Hematopoietic multipotent progenitor cell (in vitro differentiated cells): Measurements from ENCODE around the gene NEO1. TPM values are rescaled to one million over a fixed set of nuclear protein-coding genes. Genes with fewer than 3 reads are reported as not detected.
A peak's percentile ranks its signal among the peaks of the same experiment; 100 is the strongest.

Experiments
- DNase-seq, 3 donors: peaks; one replicate each; pipeline ENCODE4 v3.0.0-alpha.2; 2011 to 2015; ENCODE audit warnings: low read depth in 2 of 3, low spot score in 2 of 3
- total RNA-seq: library from RNA; depleted of rRNA; stranded (reverse); fragments of >200 nt; gene quantifications from one replicate; pipeline ENCODE4 v1.2.3, GENCODE V29; 2012

NEO1 gene
- total RNA-seq, 1 donor: 0.27 TPM

DNA sequence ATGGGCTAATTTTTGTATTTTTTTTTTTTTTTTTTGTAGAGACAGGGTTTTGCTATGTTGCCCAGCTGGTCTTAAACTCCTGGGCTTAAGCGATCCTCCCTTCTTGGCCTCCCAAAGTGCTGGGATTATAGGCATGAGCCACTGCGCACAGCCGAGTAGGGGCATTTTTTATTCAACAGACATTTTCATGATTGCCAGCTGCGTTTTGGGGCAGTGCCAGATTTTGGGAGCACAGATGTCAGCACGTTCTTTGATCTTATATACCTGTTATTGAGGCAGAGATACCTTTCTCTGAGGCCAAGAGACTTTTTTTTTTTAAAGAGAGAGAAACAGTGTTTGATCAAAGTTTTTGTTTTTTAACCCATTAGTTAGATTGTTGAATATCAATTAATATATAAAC, 16.8 kb downstream of the NEO1 start:
- DNase-seq: no peak

DNA sequence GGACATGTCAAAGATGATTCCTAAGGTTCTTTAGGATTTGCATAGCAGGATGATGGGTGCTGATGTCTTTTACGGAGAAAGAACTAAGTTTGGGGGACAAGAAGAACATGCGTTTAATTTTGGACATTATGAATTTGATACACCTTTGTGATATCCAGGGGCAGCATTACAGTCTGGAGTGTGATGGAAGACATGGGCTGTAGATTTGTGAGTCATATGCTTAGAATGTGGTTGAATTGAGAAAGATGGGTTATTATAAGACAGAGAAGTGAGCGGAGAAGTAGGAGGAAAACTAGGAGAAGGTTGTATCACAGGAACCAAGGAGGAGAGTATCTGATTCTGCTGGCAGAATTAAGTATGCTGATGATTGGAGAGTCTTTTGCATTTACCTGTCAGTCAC, 20.6 kb downstream of the NEO1 start:
- DNase-seq: no peak

GRCh38 chr15:73074241-73074640, 22.0 kb downstream of the NEO1 start:
- DNase-seq: no peak

DNA sequence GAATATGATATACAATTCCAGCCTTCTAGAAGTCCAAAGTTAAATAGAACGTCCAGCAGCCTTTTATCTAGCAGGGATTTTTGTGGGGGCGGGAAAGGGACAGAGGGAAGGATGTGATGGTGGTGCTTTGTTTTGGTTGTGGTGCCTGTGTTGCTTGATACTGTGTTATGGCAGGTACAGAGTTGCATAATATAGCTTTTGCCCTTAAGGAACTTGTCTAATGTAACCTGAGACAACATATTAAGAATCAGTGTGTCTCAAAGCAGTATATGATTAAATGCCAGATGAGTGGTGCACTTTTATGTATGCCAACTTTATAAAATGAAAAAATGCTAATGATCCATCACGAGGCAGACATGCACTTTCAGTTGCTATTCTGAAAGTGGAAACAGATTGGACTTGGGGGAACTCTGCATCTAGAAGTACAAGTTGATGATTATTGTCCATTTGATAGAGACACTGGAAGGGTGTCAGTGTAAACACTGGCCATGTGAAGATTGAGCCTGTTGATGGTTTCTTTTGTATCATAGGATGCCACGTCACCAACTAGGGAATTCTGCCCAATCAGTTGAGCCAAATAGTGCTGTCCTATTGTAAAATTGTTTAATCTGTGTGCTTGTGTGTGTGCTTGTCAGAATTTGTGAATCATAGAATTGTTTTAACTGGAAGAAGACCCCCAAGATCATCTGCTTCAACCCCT, 23.0 kb downstream of the NEO1 start:
- no peak for DNase-seq

GRCh38 chr15:73078291-73078690, 26.0 kb downstream of the NEO1 start:
- DNase-seq: no peak

DNA sequence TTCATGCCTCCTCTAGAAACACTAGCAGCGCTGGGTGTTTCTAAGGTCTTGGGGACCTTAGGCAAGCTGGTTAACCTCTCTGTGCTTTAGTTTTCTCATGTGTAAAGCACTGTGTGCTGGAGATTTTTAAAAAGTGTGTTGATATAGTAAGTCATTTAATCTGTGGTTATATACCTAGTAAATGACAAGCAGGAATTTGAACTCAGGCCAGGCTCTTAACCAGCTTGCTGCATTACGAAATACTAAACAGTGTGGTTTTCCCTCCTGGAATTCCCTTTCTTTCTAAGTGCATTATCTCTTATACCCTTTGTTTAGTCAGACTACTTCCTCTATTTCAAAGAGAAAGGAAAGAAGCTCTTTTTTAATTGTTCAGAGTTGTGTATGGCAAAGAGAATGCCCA, 26.5 kb downstream of the NEO1 start:
- DNase-seq: no peak

DNA sequence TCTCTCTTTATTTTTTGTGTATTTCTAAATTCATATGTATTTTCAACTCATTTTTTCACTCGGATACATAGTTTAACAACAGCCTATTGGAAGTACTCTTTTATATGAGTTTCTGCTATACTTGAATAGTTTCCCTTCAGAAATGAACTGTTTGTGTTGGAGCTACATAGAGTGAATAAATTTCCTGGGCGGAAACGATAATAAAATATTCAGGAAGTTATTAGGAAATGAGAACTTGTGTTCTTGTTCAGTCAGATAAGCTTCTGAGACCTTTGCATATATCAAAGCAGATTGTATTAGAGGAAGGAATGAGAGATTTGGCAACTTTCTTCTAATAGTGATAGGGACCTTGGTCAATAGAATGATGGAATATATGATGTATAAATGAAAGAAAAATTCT, 27.3 kb downstream of the NEO1 start:
- peak in 1 of 3 donors; percentile 43 for DNase-seq

GRCh38 chr15:73081321-73081958, 29.2 kb downstream of the NEO1 start:
- DNase-seq: peak; percentile 4 to 59 (median 43)

- no peak for DNase-seq
Observed at GRCh38 chr15:73082812-73083211, 30.5 kb downstream of the NEO1 start.

GRCh38 chr15:73087098-73087497, 34.8 kb downstream of the NEO1 start:
- DNase-seq: peak in 2 of 3 donors; percentile 17 to 58

DNA sequence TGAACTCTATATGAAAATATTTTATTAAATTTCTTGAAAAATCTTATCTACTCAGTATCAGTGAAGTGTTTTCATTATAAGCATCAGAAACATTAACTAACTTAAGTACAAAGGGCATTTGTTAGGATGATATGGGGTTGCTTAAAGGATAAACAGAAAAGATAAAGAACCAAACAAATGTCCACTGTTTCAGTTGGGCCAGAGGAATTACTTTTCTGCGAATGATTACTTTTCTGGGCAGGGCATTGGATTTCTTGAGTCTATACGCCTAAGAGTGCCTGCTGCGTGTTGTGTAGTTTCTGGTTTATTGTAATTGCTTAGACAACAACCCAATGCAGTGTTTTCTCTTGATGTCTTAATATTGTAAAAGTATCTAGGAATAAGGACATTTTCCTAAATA, 52.8 kb downstream of the NEO1 start:
- DNase-seq: no peak

- no peak for DNase-seq
Observed at GRCh38 chr15:73108676-73109075, 56.4 kb downstream of the NEO1 start.

- DNase-seq: no peak
Observed at GRCh38 chr15:73109765-73110164, 57.5 kb downstream of the NEO1 start.

DNA sequence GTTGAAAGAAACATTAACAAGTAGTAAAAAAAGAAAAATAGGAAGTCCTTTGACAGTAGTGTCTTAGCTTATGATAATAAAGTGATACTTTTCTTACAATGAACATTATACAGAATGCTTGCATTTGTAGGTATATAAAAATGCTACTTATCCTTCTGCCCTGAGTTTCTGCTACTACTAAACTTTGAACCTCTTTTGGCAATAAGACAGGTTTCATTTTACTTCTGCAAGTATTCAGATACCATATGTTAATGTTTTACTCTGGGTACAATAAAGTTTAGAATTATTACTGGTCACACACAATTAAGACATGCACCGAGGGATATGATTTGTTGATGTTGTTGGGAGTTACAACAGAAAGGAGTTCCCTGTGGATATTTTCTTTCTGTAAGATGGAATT, 57.9 kb downstream of the NEO1 start:
- DNase-seq: no peak

DNA sequence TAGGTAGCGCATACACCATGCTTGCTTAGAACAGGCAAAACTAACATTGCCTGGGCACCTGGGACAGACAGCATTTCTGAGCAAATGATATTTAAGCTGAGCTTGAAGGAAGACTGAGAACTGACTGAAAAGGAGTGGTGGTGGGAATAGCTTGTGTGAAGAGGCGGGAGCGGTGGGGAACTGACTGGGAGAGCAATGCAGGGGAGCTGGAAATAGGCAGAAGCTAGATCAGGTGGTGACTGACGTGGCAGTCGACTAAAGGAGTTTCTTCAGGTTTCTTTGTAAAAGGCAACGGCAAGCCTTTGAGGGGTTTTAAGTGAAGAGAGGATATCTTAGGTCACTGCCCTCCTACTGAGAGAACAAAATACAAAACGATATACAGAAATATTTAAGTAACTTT, 61.8 kb downstream of the NEO1 start:
- no peak for DNase-seq

DNA sequence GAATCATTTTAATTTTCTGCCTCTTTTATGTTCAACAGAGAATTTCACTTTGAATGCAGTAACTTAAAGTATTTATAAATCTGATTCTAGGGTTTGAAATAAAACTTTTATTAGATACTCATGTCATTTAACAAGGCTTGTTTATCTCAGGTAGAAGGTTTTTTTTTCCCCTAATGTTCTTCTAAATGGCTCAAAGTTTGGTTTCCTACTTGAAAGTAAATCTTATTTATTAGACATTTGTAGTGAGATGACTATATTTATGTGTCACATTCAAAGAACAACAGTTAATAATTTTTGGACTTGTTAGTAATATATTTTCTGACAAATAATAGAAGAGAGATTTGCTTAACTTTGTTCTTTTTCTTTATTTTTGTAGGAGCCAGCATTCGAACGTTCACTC, 63.9 kb downstream of the NEO1 start:
- no peak for DNase-seq

DNA sequence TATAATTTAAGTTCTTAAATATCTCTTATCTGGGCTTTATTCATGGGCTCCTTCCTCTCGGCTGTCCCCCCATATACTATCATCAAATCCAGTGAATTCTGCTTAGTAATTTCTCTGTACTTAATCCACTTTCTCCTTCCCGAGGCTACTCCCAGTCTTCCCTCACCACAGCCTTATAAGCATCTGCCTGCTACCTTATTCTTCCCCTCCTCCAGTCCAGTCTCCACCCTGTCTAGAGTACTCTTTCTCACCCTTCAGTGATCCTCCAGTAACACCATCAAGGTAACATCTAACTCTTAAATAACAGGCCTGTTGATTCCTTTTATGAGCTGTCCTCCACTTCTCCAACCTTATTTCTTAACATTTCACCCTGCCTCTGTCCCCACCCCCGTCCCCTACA, 65.8 kb downstream of the NEO1 start:
- DNase-seq: no peak

- no peak for DNase-seq
Observed at GRCh38 chr15:73119478-73119877, 67.2 kb downstream of the NEO1 start.

GRCh38 chr15:73120269-73120668, 68.0 kb downstream of the NEO1 start:
- no peak for DNase-seq

DNA sequence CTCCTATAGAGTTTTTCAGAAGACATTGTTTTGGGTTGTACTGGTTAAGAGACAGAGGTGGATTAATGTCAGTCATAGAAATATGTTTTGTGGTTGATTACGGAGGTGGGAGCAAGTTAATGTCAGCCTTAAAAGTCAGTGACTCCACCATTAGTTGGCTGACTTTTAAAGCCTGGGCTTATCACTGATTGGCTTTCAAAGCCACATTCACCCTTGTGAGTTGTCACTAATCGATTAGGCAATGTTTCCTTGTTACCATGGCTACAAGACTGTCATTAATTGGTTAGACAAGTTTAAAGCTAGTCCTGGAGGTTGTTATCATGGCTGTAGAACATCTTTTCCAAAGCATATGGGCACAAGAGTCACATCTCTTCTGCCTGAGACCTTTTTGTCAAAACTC, 73.0 kb downstream of the NEO1 start:
- DNase-seq: no peak

- DNase-seq: peak in 2 of 3 donors; percentile 16 to 39
Observed at GRCh38 chr15:73127302-73127936, 75.2 kb downstream of the NEO1 start.

DNA sequence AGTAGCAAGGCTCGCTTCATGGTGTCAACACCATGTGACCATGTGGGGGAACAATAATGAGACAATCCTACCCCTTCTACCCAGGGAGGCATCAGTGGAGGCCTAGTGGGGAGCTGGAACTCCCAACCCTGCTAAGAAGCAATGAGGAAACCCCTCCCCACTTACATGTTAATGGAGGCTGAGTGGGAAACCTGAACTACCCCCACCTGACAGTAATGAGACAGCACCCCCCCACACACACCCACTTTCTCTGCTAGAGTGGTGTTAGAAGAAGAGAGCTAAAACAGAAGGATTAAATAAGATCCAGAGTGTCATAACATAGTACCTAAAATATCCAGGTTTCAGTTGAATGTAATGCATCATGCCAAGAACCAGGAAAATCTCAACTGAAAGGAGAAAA, 78.6 kb downstream of the NEO1 start:
- DNase-seq: no peak
